Body of pancreas (tissue), 4 donors: ENCODE data around the gene ACOT7.

Source experiments
- POLR2A ChIP-seq, 3 donors: fragments of 450-650 bp; IDR thresholded peaks; one replicate each; pipeline ENCODE4 v1.6.1; 2016; ENCODE audit warnings: antibody characterized with exemption in 3 of 3, mild to moderate bottlenecking in 2 of 3
- TF ChIP-seq, protein P1 (sequence below), 7 experiments: fragments of 450-650 bp in 4 of 7; fragments of 200-600 bp in 3 of 7; sonication (generic) in 3 of 7; IDR thresholded peaks; one replicate each; pipeline ENCODE4 v1.5.1; 2016 to 2019; ENCODE audit warnings: antibody characterized with exemption in 7 of 7

DNA sequence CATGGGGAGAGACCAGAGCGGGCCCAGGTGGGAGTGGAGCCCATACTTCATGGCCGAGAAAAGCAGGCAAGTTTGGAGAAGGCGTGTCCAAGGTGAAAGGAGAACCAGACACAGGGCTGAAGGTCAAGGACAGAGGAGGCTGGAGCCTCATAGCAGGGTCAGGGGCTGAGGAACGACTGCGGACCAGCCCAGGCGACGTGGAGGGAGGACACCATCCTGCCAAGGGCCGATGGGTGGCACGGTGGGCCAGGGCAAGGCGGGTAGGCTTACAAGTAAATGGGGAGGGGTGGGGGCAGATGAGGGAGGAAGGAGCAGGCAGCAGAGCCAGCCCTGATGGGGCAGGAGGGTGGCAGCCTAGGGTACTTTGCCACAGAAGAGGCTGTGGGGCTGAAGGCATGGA, 114.5 kb downstream of the ACOT7 start:
- TF ChIP-seq, protein P1, sequence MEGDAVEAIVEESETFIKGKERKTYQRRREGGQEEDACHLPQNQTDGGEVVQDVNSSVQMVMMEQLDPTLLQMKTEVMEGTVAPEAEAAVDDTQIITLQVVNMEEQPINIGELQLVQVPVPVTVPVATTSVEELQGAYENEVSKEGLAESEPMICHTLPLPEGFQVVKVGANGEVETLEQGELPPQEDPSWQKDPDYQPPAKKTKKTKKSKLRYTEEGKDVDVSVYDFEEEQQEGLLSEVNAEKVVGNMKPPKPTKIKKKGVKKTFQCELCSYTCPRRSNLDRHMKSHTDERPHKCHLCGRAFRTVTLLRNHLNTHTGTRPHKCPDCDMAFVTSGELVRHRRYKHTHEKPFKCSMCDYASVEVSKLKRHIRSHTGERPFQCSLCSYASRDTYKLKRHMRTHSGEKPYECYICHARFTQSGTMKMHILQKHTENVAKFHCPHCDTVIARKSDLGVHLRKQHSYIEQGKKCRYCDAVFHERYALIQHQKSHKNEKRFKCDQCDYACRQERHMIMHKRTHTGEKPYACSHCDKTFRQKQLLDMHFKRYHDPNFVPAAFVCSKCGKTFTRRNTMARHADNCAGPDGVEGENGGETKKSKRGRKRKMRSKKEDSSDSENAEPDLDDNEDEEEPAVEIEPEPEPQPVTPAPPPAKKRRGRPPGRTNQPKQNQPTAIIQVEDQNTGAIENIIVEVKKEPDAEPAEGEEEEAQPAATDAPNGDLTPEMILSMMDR (IDR thresholded peaks at IDR 0.05), result no peak
- TF ChIP-seq POLR2A (IDR thresholded peaks at IDR 0.05), result no peak
